Smooth muscle cell (in vitro differentiated cells): Measurements from ENCODE around the gene BAX. TPM values are rescaled to one million over a fixed set of nuclear protein-coding genes. Genes with fewer than 3 reads are reported as not detected.

Experiments used
- DNase-seq: peaks from one replicate; lab custom pipeline; 2025; ENCODE audit not compliant: unreplicated experiment; lab: John Stamatoyannopoulos, UW
- H2AFZ ChIP-seq: fragments of 200-600 bp; sonication (generic); 2 replicates; pipeline ENCODE4 v1.6.0; 2016; ENCODE audit warnings: antibody characterized with exemption, low read depth, mild to moderate bottlenecking
- H3F3A ChIP-seq: fragments of 200-600 bp; sonication (generic); 2 replicates; pipeline ENCODE4 v1.6.0; 2017; ENCODE audit warnings: antibody characterized with exemption, low read depth
- H3K27ac ChIP-seq: fragments of 200-600 bp; sonication (generic); 2 replicates; pipeline ENCODE4 v1.5.1; 2016; ENCODE audit warnings: low read depth, mild to moderate bottlenecking
- H3K27me3 ChIP-seq: fragments of 200-600 bp; sonication (generic); 2 replicates; pipeline ENCODE4 v1.6.1; 2016; ENCODE audit warnings: low read depth, mild to moderate bottlenecking
- H3K36me3 ChIP-seq: fragments of 200-600 bp; sonication (generic); 2 replicates; pipeline ENCODE4 v1.5.1; 2016; ENCODE audit warnings: low read depth
- H3K4me1 ChIP-seq: fragments of 200-600 bp; sonication (generic); 2 replicates; pipeline ENCODE4 v1.5.1; 2016; ENCODE audit warnings: low read depth
- H3K4me2 ChIP-seq: fragments of 200-600 bp; sonication (generic); 2 replicates; pipeline ENCODE4 v1.6.0; 2016; ENCODE audit warnings: mild to moderate bottlenecking
- H3K4me3 ChIP-seq: fragments of 200-600 bp; sonication (generic); 2 replicates; pipeline ENCODE4 v1.5.1; 2016; ENCODE audit warnings: mild to moderate bottlenecking
- H3K79me2 ChIP-seq: fragments of 200-600 bp; sonication (generic); 2 replicates; pipeline ENCODE4 v1.6.0; 2016; ENCODE audit warnings: low read depth, mild to moderate bottlenecking
- H3K9ac ChIP-seq: fragments of 200-600 bp; sonication (generic); 2 replicates; pipeline ENCODE4 v1.6.0; 2016; ENCODE audit warnings: low read depth
- H3K9me3 ChIP-seq: fragments of 200-600 bp; sonication (generic); replicated peaks from 2 replicates; pipeline ENCODE4 v1.5.1; 2016; ENCODE audit warnings: low read depth
- H4K20me1 ChIP-seq: fragments of 200-600 bp; sonication (generic); 2 replicates; pipeline ENCODE4 v1.6.0; 2016; ENCODE audit warnings: low read depth
- CTCF ChIP-seq: fragments of 200-600 bp; sonication (generic); IDR thresholded peaks from 2 replicates; pipeline ENCODE4 v1.5.1; 2017; ENCODE audit warnings: borderline replicate concordance, mild to moderate bottlenecking, antibody characterized with exemption; ENCODE audit not compliant: insufficient read depth, poor library complexity, severe bottlenecking
- WGBS: methylation state at CpG from one replicate; pipeline ENCODE4 v1.1.7; 2016; ENCODE audit warnings: low lambda C conversion rate; 5-methylcytosine and 5-hydroxymethylcytosine counted together
- polyA plus RNA-seq: library from polyadenylated mRNA; unstranded; fragments of >200 nt; fragmentation: Nextera tagmentation; extraction: Ambion mirVana; gene quantifications from 2 replicates; pipeline ENCODE4 v1.2.1, GENCODE V29; 2016
- total RNA-seq: library from RNA; depleted of rRNA; stranded (reverse); fragments of >200 nt; gene quantifications from 2 replicates; pipeline ENCODE4 v1.2.3, GENCODE V29; 2014

Gene BAX
- total and polyA plus RNA-seq, 2 experiments from 2014 or later = 42.8 to 153 TPM

GRCh38 chr19:48988860-48989259, 34.2 kb downstream of the BAX start:
- no peaks in the 10 kb centered on the region for H3F3A ChIP-seq
- H3K4me1 ChIP-seq = peaks cover 10% of the 10 kb centered on the region
- H3K27me3 ChIP-seq = no peaks in the 10 kb centered on the region
- H3K27ac ChIP-seq = no peak overlapping the region
- DNase-seq = no peak
- TF ChIP-seq CTCF = no peak
- WGBS = 98% methylated on average over 9 of the region's 9 CpGs
- no peak overlapping the region for H2AFZ ChIP-seq
- H3K36me3 ChIP-seq = no peaks in the 10 kb centered on the region
- H3K4me3 ChIP-seq = no peak overlapping the region
- H4K20me1 ChIP-seq = peaks cover 49% of the 10 kb centered on the region
- no peak overlapping the region for H3K9ac ChIP-seq
- H3K4me2 ChIP-seq = no peak overlapping the region
- H3K79me2 ChIP-seq = peaks cover 37% of the 10 kb centered on the region
- no peaks in the 10 kb centered on the region for H3K9me3 ChIP-seq

- DNase-seq = no peak
- peaks cover 49% of the 10 kb centered on the region for H4K20me1 ChIP-seq
- H2AFZ ChIP-seq = no peak overlapping the region
- H3K9ac ChIP-seq = no peak overlapping the region
- no peak overlapping the region for H3K4me3 ChIP-seq
- peaks cover 16% of the 10 kb centered on the region for H3K4me1 ChIP-seq
- no peaks in the 10 kb centered on the region for H3K9me3 ChIP-seq
- no peaks in the 10 kb centered on the region for H3K27me3 ChIP-seq
- TF ChIP-seq CTCF = no peak
- H3K36me3 ChIP-seq = no peaks in the 10 kb centered on the region
- no peak overlapping the region for H3K4me2 ChIP-seq
- WGBS = 89% methylated on average over 17 of the region's 17 CpGs
- peak overlapping the region; percentile 37 for H3K27ac ChIP-seq
- H3F3A ChIP-seq = no peaks in the 10 kb centered on the region
- peaks cover 46% of the 10 kb centered on the region for H3K79me2 ChIP-seq
Measured at GRCh38 chr19:48989701-48990291, 35.1 kb downstream of the BAX start.

- Histone ChIP-seq H3K4me1 (peaks cover 16% of the 10 kb centered on the region), H3K9ac (no peak overlapping the region), H3K79me2 (peaks cover 52% of the 10 kb centered on the region), H4K20me1 (peaks cover 46% of the 10 kb centered on the region), H3F3A (no peaks in the 10 kb centered on the region), H3K27ac (peak overlapping the region; percentile 37), H3K4me3 (no peak overlapping the region), H3K27me3 (no peaks in the 10 kb centered on the region), H3K4me2 (peak overlapping the region; percentile 26), H3K36me3 (no peaks in the 10 kb centered on the region), H2AFZ (no peak overlapping the region), H3K9me3 (no peaks in the 10 kb centered on the region)
- DNase-seq = no peak
- WGBS = 84% methylated on average over 4 of the region's 4 CpGs
- no peak for TF ChIP-seq CTCF
Measured at GRCh38 chr19:48990400-48990799, 35.7 kb downstream of the BAX start.

- H3K9ac ChIP-seq = peak overlapping the region; percentile 84
- peaks cover 60% of the 10 kb centered on the region for H3K79me2 ChIP-seq
- H3F3A ChIP-seq = no peaks in the 10 kb centered on the region
- H4K20me1 ChIP-seq = peaks cover 41% of the 10 kb centered on the region
- no peaks in the 10 kb centered on the region for H3K36me3 ChIP-seq
- H3K27ac ChIP-seq = peak overlapping the region; percentile 82
- no peak for DNase-seq
- no peak for TF ChIP-seq CTCF
- no peaks in the 10 kb centered on the region for H3K27me3 ChIP-seq
- no peak overlapping the region for H2AFZ ChIP-seq
- WGBS = 92% methylated on average over 21 of the region's 22 CpGs
- H3K9me3 ChIP-seq = no peaks in the 10 kb centered on the region
- H3K4me2 ChIP-seq = peak overlapping the region; percentile 92
- peak overlapping the region; percentile 86 for H3K4me3 ChIP-seq
- peaks cover 16% of the 10 kb centered on the region for H3K4me1 ChIP-seq
Measured at GRCh38 chr19:48991011-48991609, 36.4 kb downstream of the BAX start.
